Measurements from ENCODE around the gene TTC34. TPM values are rescaled to one million over a fixed set of nuclear protein-coding genes. Genes with fewer than 3 reads are reported as not detected.

TTC34 gene
- total and polyA plus RNA-seq, 2 experiments from 2014 or later = 0.08 to 0.35 TPM

GRCh38 chr1:2604844-2605508 is 196.5 kb downstream of the TTC34 start (continued):
- no peak for TF ChIP-seq REST (IDR thresholded peaks at IDR 0.05; ENCODE audit: unreplicated experiment)
- no peak for TF ChIP-seq POLR2AphosphoS5 (IDR thresholded peaks at IDR 0.05; ENCODE audit: low read depth)
- TF ChIP-seq ETS1 (IDR thresholded peaks at IDR 0.05) = no peak
- TF ChIP-seq EZH2phosphoT487 (IDR thresholded peaks at IDR 0.05; ENCODE audit: unreplicated experiment) = no peak

- ATAC-seq = no peak
- Histone ChIP-seq H3K4me2 (no peak overlapping the region), H3K4me3 (no peak overlapping the region), H3K27ac (ENCODE audit: low read depth) (no peak overlapping the region), H3K36me3 (ENCODE audit: insufficient read depth) (no peaks in the 10 kb centered on the region), H3F3A (replicated peaks; ENCODE audit: low read depth) (no peaks in the 10 kb centered on the region), H3K4me1 (ENCODE audit: insufficient read depth) (no peaks in the 10 kb centered on the region), H3K9me2 (ENCODE audit: insufficient read depth) (no peaks in the 10 kb centered on the region), H2AFZ (no peak overlapping the region), H4K20me1 (replicated peaks; ENCODE audit: insufficient read depth) (no peaks in the 10 kb centered on the region), H3K79me2 (replicated peaks; ENCODE audit: insufficient read depth) (no peaks in the 10 kb centered on the region), H3K27me3 (ENCODE audit: insufficient read depth) (no peaks in the 10 kb centered on the region)
- no peaks in the 10 kb centered on the region for H3K36me3 Mint-ChIP-seq (ENCODE audit: low read depth)
- no peaks in the 10 kb centered on the region for H3K4me1 Mint-ChIP-seq
- no peaks in the 10 kb centered on the region for H3K9me3 Mint-ChIP-seq
- no peak for DNase-seq (ENCODE audit: low spot score)
- no peak overlapping the region for H3K4me3 Mint-ChIP-seq
- peaks cover 3% of the 10 kb centered on the region for H3K27me3 Mint-ChIP-seq (ENCODE audit: insufficient read depth, low read depth, poor library complexity)
- H3K27ac Mint-ChIP-seq = no peak overlapping the region
- TF ChIP-seq, protein P1, sequence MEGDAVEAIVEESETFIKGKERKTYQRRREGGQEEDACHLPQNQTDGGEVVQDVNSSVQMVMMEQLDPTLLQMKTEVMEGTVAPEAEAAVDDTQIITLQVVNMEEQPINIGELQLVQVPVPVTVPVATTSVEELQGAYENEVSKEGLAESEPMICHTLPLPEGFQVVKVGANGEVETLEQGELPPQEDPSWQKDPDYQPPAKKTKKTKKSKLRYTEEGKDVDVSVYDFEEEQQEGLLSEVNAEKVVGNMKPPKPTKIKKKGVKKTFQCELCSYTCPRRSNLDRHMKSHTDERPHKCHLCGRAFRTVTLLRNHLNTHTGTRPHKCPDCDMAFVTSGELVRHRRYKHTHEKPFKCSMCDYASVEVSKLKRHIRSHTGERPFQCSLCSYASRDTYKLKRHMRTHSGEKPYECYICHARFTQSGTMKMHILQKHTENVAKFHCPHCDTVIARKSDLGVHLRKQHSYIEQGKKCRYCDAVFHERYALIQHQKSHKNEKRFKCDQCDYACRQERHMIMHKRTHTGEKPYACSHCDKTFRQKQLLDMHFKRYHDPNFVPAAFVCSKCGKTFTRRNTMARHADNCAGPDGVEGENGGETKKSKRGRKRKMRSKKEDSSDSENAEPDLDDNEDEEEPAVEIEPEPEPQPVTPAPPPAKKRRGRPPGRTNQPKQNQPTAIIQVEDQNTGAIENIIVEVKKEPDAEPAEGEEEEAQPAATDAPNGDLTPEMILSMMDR (conservative IDR thresholded peaks at IDR 0.05; ENCODE audit: low read depth in 2 of 2) = no peak
- TF ChIP-seq JUNB (IDR thresholded peaks at IDR 0.05; ENCODE audit: unreplicated experiment) (no peak), ZNF331 (CRISPR knock-in tag; IDR thresholded peaks at IDR 0.05; ENCODE audit: low read depth) (no peak), EZH2 (IDR thresholded peaks at IDR 0.05; ENCODE audit: low read depth, unreplicated experiment) (no peak), ETS1 (IDR thresholded peaks at IDR 0.05) (no peak), NANOG (IDR thresholded peaks at IDR 0.05; ENCODE audit: borderline replicate concordance) (no peak), ZNF114 (CRISPR knock-in tag; IDR thresholded peaks at IDR 0.05) (no peak), POLR2AphosphoS5 (IDR thresholded peaks at IDR 0.05; ENCODE audit: low read depth) (no peak), CREB1 (CRISPR knock-in tag; IDR thresholded peaks at IDR 0.05; ENCODE audit: low read depth) (no peak), STAT1 (IDR thresholded peaks at IDR 0.05; ENCODE audit: unreplicated experiment) (no peak)
Measured at GRCh38 chr1:2604156-2604843, 197.2 kb downstream of the TTC34 start.
